NB4 (cell line): ENCODE data around the gene HDAC4.

Experiments
- DNase-seq: peaks from one replicate; pipeline ENCODE4 v3.0.0; 2010; ENCODE audit warnings: low read depth
- H3K4me3 ChIP-seq: one replicate; pipeline ENCODE4 v1.5.1; 2011; ENCODE audit warnings: mild to moderate bottlenecking, low read depth, low read length, moderate library complexity
- CTCF ChIP-seq: IDR thresholded peaks from one replicate; pipeline ENCODE4 v1.5.1; 2012; ENCODE audit warnings: low read depth, low read length
- MYC ChIP-seq: IDR thresholded peaks from 2 replicates; pipeline ENCODE4 v1.6.1; 2011; ENCODE audit warnings: low read depth, low read length
- POLR2A ChIP-seq: IDR thresholded peaks from 2 replicates; pipeline ENCODE4 v1.6.1; 2011; ENCODE audit warnings: mild to moderate bottlenecking; ENCODE audit not compliant: insufficient read length; ENCODE audit errors: extremely low read depth
- TF ChIP-seq, protein P1 (sequence below): IDR thresholded peaks from 2 replicates; pipeline ENCODE4 v1.6.1; 2011; ENCODE audit warnings: low read depth, low read length

The HDAC4 gene

GRCh38 chr2:239349453-239350135, 51.2 kb downstream of the HDAC4 start:
- DNase-seq = no peak
- no peak overlapping the region for H3K4me3 ChIP-seq
- TF ChIP-seq POLR2A (no peak), CTCF (no peak), MYC (no peak)
- TF ChIP-seq, protein P1, sequence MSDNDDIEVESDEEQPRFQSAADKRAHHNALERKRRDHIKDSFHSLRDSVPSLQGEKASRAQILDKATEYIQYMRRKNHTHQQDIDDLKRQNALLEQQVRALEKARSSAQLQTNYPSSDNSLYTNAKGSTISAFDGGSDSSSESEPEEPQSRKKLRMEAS = no peak

DNA sequence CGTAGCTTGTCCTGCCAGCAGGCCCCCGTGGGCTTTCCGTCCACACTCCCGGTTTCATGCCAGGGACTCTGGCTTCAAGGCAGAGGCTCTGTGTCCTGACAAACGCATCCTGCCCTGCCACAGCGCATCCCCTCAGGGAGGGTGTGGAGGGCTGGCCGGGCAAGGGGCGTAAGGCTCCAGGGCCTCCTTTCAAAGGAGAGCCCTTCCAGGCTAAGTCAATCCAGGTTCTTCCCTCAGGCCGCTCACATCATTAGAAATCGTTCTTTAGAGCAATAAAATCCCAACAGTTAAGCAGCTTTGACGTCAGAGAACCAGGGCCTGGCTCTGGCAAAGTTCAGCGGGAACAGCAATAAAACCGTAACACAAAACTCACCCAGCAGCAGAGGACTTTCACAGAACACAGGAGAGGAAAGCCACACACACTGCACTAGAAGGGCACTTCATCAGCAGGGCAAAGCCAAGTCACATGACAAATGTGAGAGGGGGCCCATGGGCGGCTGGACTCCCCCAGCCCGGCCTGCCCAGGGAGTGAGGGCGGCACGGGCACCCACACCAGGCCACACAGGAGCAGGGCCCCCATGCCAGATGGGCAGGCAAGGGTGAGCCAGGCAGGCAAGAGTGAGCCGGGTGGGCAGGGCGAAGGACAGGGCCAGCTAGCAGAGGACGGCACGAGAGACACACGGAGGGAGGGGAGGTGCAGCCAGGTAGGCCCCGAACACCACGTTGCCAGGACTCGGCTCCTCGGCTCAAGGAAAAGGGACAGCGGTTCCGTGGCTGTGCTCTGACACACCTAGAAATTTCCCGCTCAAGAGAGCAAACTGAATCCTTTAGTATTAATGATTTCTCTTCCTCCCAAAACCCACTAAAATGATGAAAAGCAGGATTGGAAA, 52.0 kb downstream of the HDAC4 start:
- no peak for DNase-seq
- no peak overlapping the region for H3K4me3 ChIP-seq
- TF ChIP-seq, protein P1 = no peak
- no peak for TF ChIP-seq POLR2A
- TF ChIP-seq MYC = no peak
- TF ChIP-seq CTCF = no peak

DNA sequence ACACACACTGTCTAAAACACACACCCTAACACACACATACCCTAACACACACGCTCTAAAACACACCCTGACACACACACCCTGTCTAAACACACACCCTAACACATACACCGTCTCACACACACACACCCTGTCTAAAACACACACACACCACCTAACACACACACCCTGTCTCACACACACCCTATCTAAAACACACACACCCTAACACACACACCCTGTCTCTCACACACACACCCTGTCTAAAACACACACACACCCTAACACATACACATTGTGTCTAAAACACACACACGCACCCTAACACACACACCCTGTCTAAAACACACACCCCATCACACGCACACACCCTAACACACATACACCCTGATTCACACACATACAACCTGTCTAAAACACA, 54.1 kb downstream of the HDAC4 start:
- no peak for DNase-seq
- TF ChIP-seq CTCF (no peak), POLR2A (no peak), MYC (no peak)
- TF ChIP-seq, protein P1 = no peak
- no peak overlapping the region for H3K4me3 ChIP-seq

DNA sequence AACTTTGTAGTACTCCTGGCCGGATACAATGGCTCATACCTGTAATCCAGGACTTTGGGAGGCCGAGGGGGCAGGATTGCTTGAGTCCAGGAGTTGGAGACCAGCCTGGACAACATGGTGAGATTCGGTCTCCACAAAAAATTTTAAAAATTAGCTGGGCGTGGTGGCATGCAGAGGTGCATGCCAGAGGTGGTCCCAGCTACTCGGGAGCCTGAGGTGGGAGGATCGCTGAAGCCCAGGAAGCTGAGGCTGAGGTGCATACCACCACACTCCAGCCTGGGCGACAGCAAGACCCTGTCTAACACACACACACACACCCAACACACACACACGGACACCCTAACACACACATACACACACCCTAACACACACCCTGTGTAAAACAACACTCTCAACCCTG, 55.6 kb downstream of the HDAC4 start:
- TF ChIP-seq POLR2A = no peak
- TF ChIP-seq, protein P1 = no peak
- no peak for TF ChIP-seq MYC
- TF ChIP-seq CTCF = no peak
- H3K4me3 ChIP-seq = no peak overlapping the region
- DNase-seq = no peak

- no peak for DNase-seq
- no peak for TF ChIP-seq POLR2A
- TF ChIP-seq MYC = no peak
- no peak for TF ChIP-seq CTCF
- no peak overlapping the region for H3K4me3 ChIP-seq
Measured at GRCh38 chr2:239344857-239345216, 56.0 kb downstream of the HDAC4 start.
